Rectal smooth muscle tissue (tissue), 1 donor: Measurements from ENCODE around the gene EXOC4.

Source experiments
- H3K27ac ChIP-seq: one replicate; pipeline ENCODE4 v1.7.0; 2013; ENCODE audit warnings: low read depth, low read length, inconsistent platforms
- H3K27me3 ChIP-seq: one replicate; pipeline ENCODE4 v1.7.0; 2013; ENCODE audit warnings: low read length; ENCODE audit not compliant: control insufficient read depth, insufficient read depth
- H3K36me3 ChIP-seq: one replicate; pipeline ENCODE4 v1.7.0; 2013; ENCODE audit warnings: low read length; ENCODE audit not compliant: control insufficient read depth, insufficient read depth
- H3K4me1 ChIP-seq: one replicate; pipeline ENCODE4 v1.7.0; 2013; ENCODE audit warnings: low read length; ENCODE audit not compliant: control insufficient read depth, insufficient read depth
- H3K4me3 ChIP-seq: one replicate; pipeline ENCODE4 v1.7.0; 2013; ENCODE audit warnings: low read length
- H3K9ac ChIP-seq: one replicate; pipeline ENCODE4 v1.7.0; 2013; ENCODE audit warnings: low read length

The EXOC4 gene

GRCh38 chr7:133611955-133612354 is 359.1 kb downstream of the EXOC4 start:
- Histone ChIP-seq H3K4me3 (no peak overlapping the region), H3K27ac (no peak overlapping the region)

GRCh38 chr7:133613250-133613790 is 360.4 kb downstream of the EXOC4 start:
- H3K4me1 ChIP-seq = no peaks in the 10 kb centered on the region
- H3K27me3 ChIP-seq = no peaks in the 10 kb centered on the region
- H3K36me3 ChIP-seq = no peaks in the 10 kb centered on the region
- H3K4me3 ChIP-seq = no peak overlapping the region
- H3K27ac ChIP-seq = no peak overlapping the region
- H3K9ac ChIP-seq = no peak overlapping the region

More at GRCh38 chr7:133611955-133612354, 359.1 kb downstream of the EXOC4 start:
- Histone ChIP-seq H3K36me3 (no peaks in the 10 kb centered on the region), H3K4me1 (no peaks in the 10 kb centered on the region), H3K9ac (no peak overlapping the region), H3K27me3 (no peaks in the 10 kb centered on the region)

- H3K36me3 ChIP-seq = no peaks in the 10 kb centered on the region
- H3K27ac ChIP-seq = no peak overlapping the region
- no peaks in the 10 kb centered on the region for H3K4me1 ChIP-seq
- no peaks in the 10 kb centered on the region for H3K27me3 ChIP-seq
- no peak overlapping the region for H3K9ac ChIP-seq
- H3K4me3 ChIP-seq = no peak overlapping the region
Observed at GRCh38 chr7:133614251-133614650, 361.4 kb downstream of the EXOC4 start.

- no peak overlapping the region for H3K27ac ChIP-seq
- H3K27me3 ChIP-seq = no peaks in the 10 kb centered on the region
- H3K4me3 ChIP-seq = no peak overlapping the region
- no peaks in the 10 kb centered on the region for H3K36me3 ChIP-seq
- H3K9ac ChIP-seq = no peak overlapping the region
- H3K4me1 ChIP-seq = no peaks in the 10 kb centered on the region
Observed at GRCh38 chr7:133618970-133619369, 366.1 kb downstream of the EXOC4 start.

GRCh38 chr7:133619491-133619890 is 366.6 kb downstream of the EXOC4 start:
- Histone ChIP-seq H3K4me3 (no peak overlapping the region), H3K9ac (no peak overlapping the region), H3K36me3 (no peaks in the 10 kb centered on the region), H3K27me3 (no peaks in the 10 kb centered on the region), H3K27ac (no peak overlapping the region), H3K4me1 (no peaks in the 10 kb centered on the region)

- H3K4me3 ChIP-seq = no peak overlapping the region
- H3K4me1 ChIP-seq = no peaks in the 10 kb centered on the region
- no peaks in the 10 kb centered on the region for H3K36me3 ChIP-seq
- no peaks in the 10 kb centered on the region for H3K27me3 ChIP-seq
- no peak overlapping the region for H3K9ac ChIP-seq
- H3K27ac ChIP-seq = no peak overlapping the region
Observed at GRCh38 chr7:133623721-133624120, 370.8 kb downstream of the EXOC4 start.

DNA sequence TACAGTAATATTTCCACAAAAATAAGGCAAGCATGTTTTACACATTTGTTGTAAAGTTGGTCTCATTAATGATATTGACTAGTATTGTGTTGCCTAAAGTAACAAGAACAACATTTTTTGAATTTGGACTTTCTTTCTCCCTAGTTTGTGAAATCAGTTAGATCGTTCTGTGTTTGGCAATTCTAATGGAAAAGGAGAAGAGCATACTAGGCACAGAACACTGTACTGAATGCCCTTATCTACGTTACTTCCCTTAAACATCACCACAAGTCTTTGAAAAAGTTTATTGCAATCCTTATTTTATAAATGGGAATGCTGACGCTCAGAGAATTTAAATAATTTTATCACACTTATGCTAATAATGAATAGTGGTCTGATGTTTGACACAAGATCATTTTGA is 372.2 kb downstream of the EXOC4 start:
- Histone ChIP-seq H3K27ac (no peak overlapping the region), H3K36me3 (no peaks in the 10 kb centered on the region), H3K4me1 (no peaks in the 10 kb centered on the region), H3K27me3 (no peaks in the 10 kb centered on the region), H3K4me3 (no peak overlapping the region), H3K9ac (no peak overlapping the region)

- H3K4me3 ChIP-seq = no peak overlapping the region
- H3K9ac ChIP-seq = no peak overlapping the region
- no peak overlapping the region for H3K27ac ChIP-seq
- H3K4me1 ChIP-seq = no peaks in the 10 kb centered on the region
- no peaks in the 10 kb centered on the region for H3K27me3 ChIP-seq
- no peaks in the 10 kb centered on the region for H3K36me3 ChIP-seq
Observed at GRCh38 chr7:133629701-133630100, 376.8 kb downstream of the EXOC4 start.

GRCh38 chr7:133633055-133633454 is 380.2 kb downstream of the EXOC4 start:
- no peak overlapping the region for H3K9ac ChIP-seq
- H3K4me1 ChIP-seq = no peaks in the 10 kb centered on the region
- H3K27ac ChIP-seq = no peak overlapping the region
- H3K36me3 ChIP-seq = no peaks in the 10 kb centered on the region
- H3K27me3 ChIP-seq = no peaks in the 10 kb centered on the region
- no peak overlapping the region for H3K4me3 ChIP-seq

DNA sequence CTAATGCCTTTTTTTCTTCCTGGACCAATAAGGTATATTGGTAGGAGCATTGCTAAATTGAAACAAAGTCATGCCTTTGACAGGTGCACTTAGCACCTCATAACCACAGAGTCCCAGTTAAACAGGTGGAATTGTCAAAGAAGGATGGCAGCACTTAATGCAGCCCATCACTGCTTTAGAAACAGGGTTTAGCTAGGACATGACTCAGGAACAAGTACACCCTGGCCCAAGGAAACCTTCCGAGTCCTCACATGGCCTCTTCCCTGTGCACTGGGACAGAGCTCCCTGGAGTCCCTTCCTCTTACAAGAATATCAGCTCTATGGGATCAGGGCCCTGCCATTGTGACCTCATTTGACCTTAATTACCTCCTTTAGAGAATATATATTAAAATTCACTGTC is 382.7 kb downstream of the EXOC4 start:
- Histone ChIP-seq H3K4me3 (no peak overlapping the region), H3K27ac (no peak overlapping the region), H3K9ac (no peak overlapping the region), H3K27me3 (no peaks in the 10 kb centered on the region), H3K4me1 (no peaks in the 10 kb centered on the region), H3K36me3 (no peaks in the 10 kb centered on the region)

DNA sequence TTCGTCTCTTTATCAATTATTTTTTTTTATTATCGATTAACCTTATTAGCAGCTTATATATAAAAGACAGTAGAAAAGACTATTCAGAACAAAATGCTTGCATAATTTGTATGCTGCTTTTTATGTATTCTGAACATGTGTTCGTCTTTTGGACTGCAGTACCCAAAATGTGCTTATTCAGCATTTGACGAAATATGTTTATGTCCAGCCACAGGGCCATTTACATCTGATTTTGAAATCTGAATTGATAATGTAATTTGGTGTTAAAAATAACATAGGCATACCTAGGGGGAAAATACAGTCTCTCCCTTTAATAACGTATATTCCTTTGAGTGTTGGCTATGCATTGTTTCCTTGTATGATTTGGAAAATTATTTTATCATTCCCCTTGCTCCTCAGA is 386.0 kb downstream of the EXOC4 start:
- Histone ChIP-seq H3K4me1 (no peaks in the 10 kb centered on the region), H3K27ac (no peak overlapping the region), H3K9ac (no peak overlapping the region), H3K27me3 (no peaks in the 10 kb centered on the region), H3K4me3 (no peak overlapping the region), H3K36me3 (no peaks in the 10 kb centered on the region)

DNA sequence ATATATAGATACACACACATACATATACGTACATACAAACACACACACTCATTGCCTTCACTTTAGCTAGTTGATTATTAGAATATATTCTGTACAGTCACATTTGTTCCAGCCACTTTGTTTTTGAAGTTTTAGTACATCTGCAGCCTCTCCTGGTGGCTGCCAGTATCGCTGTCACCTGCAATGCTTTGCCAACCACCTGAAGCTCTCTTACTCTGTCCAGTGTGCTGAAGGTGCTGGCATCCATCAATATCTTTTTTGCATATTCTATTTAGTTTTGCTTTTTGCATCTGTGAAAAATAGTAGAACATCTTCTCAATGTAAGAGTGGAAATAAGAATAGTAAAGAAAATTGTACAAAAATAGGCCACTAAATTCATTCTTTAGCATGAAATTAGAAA is 388.6 kb downstream of the EXOC4 start:
- no peak overlapping the region for H3K9ac ChIP-seq
- no peak overlapping the region for H3K4me3 ChIP-seq
- H3K27ac ChIP-seq = no peak overlapping the region
- H3K36me3 ChIP-seq = no peaks in the 10 kb centered on the region
- no peaks in the 10 kb centered on the region for H3K27me3 ChIP-seq
- no peaks in the 10 kb centered on the region for H3K4me1 ChIP-seq

GRCh38 chr7:133642907-133643306 is 390.0 kb downstream of the EXOC4 start:
- Histone ChIP-seq H3K4me3 (no peak overlapping the region), H3K4me1 (peaks cover 3% of the 10 kb centered on the region), H3K27me3 (no peaks in the 10 kb centered on the region), H3K27ac (no peak overlapping the region), H3K9ac (no peak overlapping the region), H3K36me3 (no peaks in the 10 kb centered on the region)
